Astrocyte (in vitro differentiated cells and primary cell): ENCODE measurements around the gene OR51A2. TPM values are rescaled to one million over a fixed set of nuclear protein-coding genes. Genes with fewer than 3 reads are reported as not detected.

ENCODE experiments used
- DNase-seq: peaks from one replicate; pipeline ENCODE4 v3.0.0-alpha.2; 2010; ENCODE audit warnings: low read depth
- FAIRE-seq: peaks from 2 replicates; lab custom pipeline; 2011; peaks lifted over from hg19 to GRCh38; lab: Jason Lieb, UNC
- H2AFZ ChIP-seq: 2 replicates; pipeline ENCODE4 v1.6.0; 2012; ENCODE audit warnings: low read depth, low read length, inconsistent platforms
- H3K27ac ChIP-seq: 2 replicates; pipeline ENCODE4 v1.5.1; 2011; ENCODE audit warnings: low read depth, low read length, inconsistent platforms
- H3K27me3 ChIP-seq: 2 replicates; pipeline ENCODE4 v1.6.0; 2011; ENCODE audit warnings: low read length, inconsistent platforms; ENCODE audit not compliant: insufficient read depth
- H3K36me3 ChIP-seq: 2 replicates; pipeline ENCODE4 v1.5.1; 2011; ENCODE audit warnings: low read length, inconsistent platforms; ENCODE audit not compliant: insufficient read depth
- H3K4me1 ChIP-seq: 2 replicates; pipeline ENCODE4 v1.5.1; 2011; ENCODE audit warnings: low read length, inconsistent platforms; ENCODE audit not compliant: insufficient read depth
- H3K4me2 ChIP-seq: 2 replicates; pipeline ENCODE4 v1.6.0; 2012; ENCODE audit warnings: low read length, inconsistent platforms
- H3K4me3 ChIP-seq: 2 replicates; pipeline ENCODE4 v1.5.1; 2011; ENCODE audit warnings: low read depth, mild to moderate bottlenecking, low read length, inconsistent platforms; ENCODE audit not compliant: insufficient read depth
- H3K79me2 ChIP-seq: 2 replicates; pipeline ENCODE4 v1.6.0; 2012; ENCODE audit warnings: mild to moderate bottlenecking, low read length, inconsistent platforms; ENCODE audit not compliant: insufficient read depth
- H3K9ac ChIP-seq: 2 replicates; pipeline ENCODE4 v1.6.0; 2012; ENCODE audit warnings: mild to moderate bottlenecking, low read length, inconsistent platforms
- H3K9me3 ChIP-seq: 2 replicates; pipeline ENCODE4 v1.5.1; 2012; ENCODE audit warnings: low read depth, mild to moderate bottlenecking, low read length, inconsistent platforms; ENCODE audit not compliant: insufficient read depth
- H4K20me1 ChIP-seq: 2 replicates; pipeline ENCODE4 v1.6.0; 2012; ENCODE audit warnings: low read length, inconsistent platforms; ENCODE audit not compliant: insufficient read depth
- H3K27ac Mint-ChIP-seq: one replicate; pipeline ENCODE4 v1.8.0; 2021; ENCODE audit warnings: mild to moderate bottlenecking, mixed read lengths; ENCODE audit not compliant: unreplicated experiment
- H3K27me3 Mint-ChIP-seq: one replicate; pipeline ENCODE4 v1.8.0; 2021; ENCODE audit warnings: low read depth, mixed read lengths; ENCODE audit not compliant: unreplicated experiment
- H3K36me3 Mint-ChIP-seq: one replicate; pipeline ENCODE4 v1.8.0; 2021; ENCODE audit warnings: low read depth, mixed read lengths; ENCODE audit not compliant: unreplicated experiment
- H3K4me1 Mint-ChIP-seq: one replicate; pipeline ENCODE4 v1.8.0; 2021; ENCODE audit warnings: low read depth, mixed read lengths; ENCODE audit not compliant: unreplicated experiment
- H3K4me3 Mint-ChIP-seq: one replicate; pipeline ENCODE4 v1.8.0; 2021; ENCODE audit warnings: mild to moderate bottlenecking, moderate library complexity, mixed read lengths; ENCODE audit not compliant: unreplicated experiment
- H3K9me3 Mint-ChIP-seq: one replicate; pipeline ENCODE4 v1.8.0; 2021; ENCODE audit warnings: mild to moderate bottlenecking, mixed read lengths; ENCODE audit not compliant: unreplicated experiment
- EZH2 ChIP-seq: IDR thresholded peaks from 2 replicates; pipeline ENCODE4 v1.6.1; 2012; ENCODE audit warnings: mild to moderate bottlenecking, low read length, inconsistent platforms; ENCODE audit not compliant: insufficient read depth
- total RNA-seq: library from RNA; stranded (reverse); gene quantifications from 2 replicates; pipeline ENCODE4 v1.2.1, GENCODE V29; 2021
- TF ChIP-seq, protein P1 (sequence below): IDR thresholded peaks from 2 replicates; pipeline ENCODE4 v1.5.1; 2011; ENCODE audit warnings: low read depth, mild to moderate bottlenecking, inconsistent platforms, low read length, moderate library complexity; ENCODE audit not compliant: insufficient read depth

The OR51A2 gene
- total RNA-seq, 1 donor from 2014 or later = not detected

DNA sequence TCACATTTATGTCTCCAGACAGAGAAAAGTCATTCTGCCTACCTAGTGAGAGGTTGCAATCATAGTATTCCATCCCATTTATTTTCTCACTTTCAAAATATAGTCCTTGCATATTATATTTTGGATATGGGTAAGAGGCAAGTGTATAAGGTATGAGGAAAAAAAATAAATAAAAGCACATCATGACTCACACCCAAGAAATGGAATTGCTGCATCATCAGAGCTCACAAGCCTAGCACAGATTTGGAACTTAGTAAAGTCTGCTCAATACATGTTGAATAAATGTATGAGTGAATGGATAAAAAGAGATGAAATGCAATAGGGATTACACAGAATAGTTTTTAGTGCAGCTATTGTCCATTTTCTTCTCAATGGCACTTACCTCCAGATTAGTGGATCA is 28.9 kb downstream of the OR51A2 start:
- no peak for DNase-seq
- Mint-ChIP-seq H3K4me3 (no peak overlapping the region), H3K9me3 (no peaks in the 10 kb centered on the region)

DNA sequence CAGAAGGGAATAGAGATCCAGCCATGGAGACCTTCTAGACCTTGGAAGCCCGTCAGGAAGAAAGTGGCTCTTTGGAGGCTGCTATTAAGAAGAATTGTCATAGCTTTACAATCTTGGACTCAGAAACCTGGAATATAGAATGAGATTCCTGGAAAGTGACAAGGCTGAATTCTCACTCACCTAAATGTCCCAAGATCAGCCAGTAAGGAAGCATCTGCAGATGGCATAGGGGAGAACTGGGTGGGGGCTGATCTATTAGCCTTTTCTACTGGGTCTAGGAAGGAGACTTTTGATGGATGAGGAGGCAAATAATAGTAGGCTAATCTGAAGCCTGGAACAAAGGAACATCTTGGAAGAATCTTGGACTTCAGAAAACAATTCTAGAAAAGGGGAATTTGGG is 31.3 kb downstream of the OR51A2 start, which contains the start of gene OR51G1:
Gene OR51G1 (minus strand): TSS at position 101 of the 400 bp plus-strand sequence. CDS start 0 bp downstream, at position 101.
- Histone ChIP-seq H3K9me3 (no peaks in the 10 kb centered on the region), H3K4me1 (no peaks in the 10 kb centered on the region), H3K4me3 (no peak within 1 kb of the TSS), H3K9ac (no peak within 1 kb of the TSS), H3K4me2 (no peak within 1 kb of the TSS), H3K79me2 (no peaks in the 10 kb centered on the region), H3K27ac (no peak within 1 kb of the TSS), H3K36me3 (no peaks in the 10 kb centered on the region), H3K27me3 (no peaks in the 10 kb centered on the region), H2AFZ (no peak within 1 kb of the TSS), H4K20me1 (no peaks in the 10 kb centered on the region)
- no peaks in the 10 kb centered on the region for H3K9me3 Mint-ChIP-seq
- H3K4me3 Mint-ChIP-seq = no peak within 1 kb of the TSS
- H3K36me3 Mint-ChIP-seq = no peaks in the 10 kb centered on the region
- no peaks in the 10 kb centered on the region for H3K4me1 Mint-ChIP-seq
- no peak for DNase-seq
- H3K27me3 Mint-ChIP-seq = peaks cover 10% of the 10 kb centered on the region
- no peak for FAIRE-seq
- H3K27ac Mint-ChIP-seq = no peak within 1 kb of the TSS
- TF ChIP-seq, protein P1, sequence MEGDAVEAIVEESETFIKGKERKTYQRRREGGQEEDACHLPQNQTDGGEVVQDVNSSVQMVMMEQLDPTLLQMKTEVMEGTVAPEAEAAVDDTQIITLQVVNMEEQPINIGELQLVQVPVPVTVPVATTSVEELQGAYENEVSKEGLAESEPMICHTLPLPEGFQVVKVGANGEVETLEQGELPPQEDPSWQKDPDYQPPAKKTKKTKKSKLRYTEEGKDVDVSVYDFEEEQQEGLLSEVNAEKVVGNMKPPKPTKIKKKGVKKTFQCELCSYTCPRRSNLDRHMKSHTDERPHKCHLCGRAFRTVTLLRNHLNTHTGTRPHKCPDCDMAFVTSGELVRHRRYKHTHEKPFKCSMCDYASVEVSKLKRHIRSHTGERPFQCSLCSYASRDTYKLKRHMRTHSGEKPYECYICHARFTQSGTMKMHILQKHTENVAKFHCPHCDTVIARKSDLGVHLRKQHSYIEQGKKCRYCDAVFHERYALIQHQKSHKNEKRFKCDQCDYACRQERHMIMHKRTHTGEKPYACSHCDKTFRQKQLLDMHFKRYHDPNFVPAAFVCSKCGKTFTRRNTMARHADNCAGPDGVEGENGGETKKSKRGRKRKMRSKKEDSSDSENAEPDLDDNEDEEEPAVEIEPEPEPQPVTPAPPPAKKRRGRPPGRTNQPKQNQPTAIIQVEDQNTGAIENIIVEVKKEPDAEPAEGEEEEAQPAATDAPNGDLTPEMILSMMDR = no peak
- TF ChIP-seq EZH2 = no peak

More for the DNA sequence above, 28.9 kb downstream of the OR51A2 start:
- TF ChIP-seq EZH2 = no peak
- TF ChIP-seq, protein P1 = no peak
- Histone ChIP-seq H3K27ac (no peak overlapping the region), H3K27me3 (no peaks in the 10 kb centered on the region), H3K4me1 (no peaks in the 10 kb centered on the region), H3K79me2 (no peaks in the 10 kb centered on the region), H2AFZ (no peak overlapping the region), H3K9ac (no peak overlapping the region), H3K36me3 (no peaks in the 10 kb centered on the region), H3K9me3 (no peaks in the 10 kb centered on the region), H4K20me1 (no peaks in the 10 kb centered on the region), H3K4me2 (no peak overlapping the region), H3K4me3 (no peak overlapping the region)
- Mint-ChIP-seq H3K4me1 (no peaks in the 10 kb centered on the region), H3K27me3 (peaks cover 7% of the 10 kb centered on the region), H3K27ac (no peak overlapping the region), H3K36me3 (no peaks in the 10 kb centered on the region)
- no peak for FAIRE-seq

DNA sequence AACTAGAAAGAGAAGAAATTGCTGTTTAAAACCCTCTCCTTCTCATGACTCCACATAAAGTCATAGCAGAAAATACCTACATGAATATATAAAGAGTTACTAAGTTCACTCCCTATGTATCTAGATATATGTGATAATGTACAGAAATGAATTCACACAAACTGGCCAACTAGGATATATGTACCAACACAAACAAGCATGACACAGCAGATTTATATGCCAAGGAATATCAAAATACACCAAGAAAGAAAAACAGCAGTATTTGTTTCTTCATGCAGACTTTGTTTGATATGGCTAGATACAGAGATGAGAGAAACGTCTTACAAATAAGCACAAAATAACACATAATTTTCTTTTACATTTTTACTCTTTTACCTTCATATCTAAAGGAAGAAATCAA is 33.2 kb downstream of the OR51A2 start:
- FAIRE-seq = no peak
- DNase-seq = no peak
- Histone ChIP-seq H3K4me2 (no peak overlapping the region), H3K9ac (no peak overlapping the region), H3K4me1 (no peaks in the 10 kb centered on the region), H3K9me3 (no peaks in the 10 kb centered on the region), H2AFZ (no peak overlapping the region), H3K36me3 (no peaks in the 10 kb centered on the region), H4K20me1 (no peaks in the 10 kb centered on the region), H3K79me2 (no peaks in the 10 kb centered on the region), H3K27ac (no peak overlapping the region), H3K27me3 (no peaks in the 10 kb centered on the region), H3K4me3 (no peak overlapping the region)
- Mint-ChIP-seq H3K4me3 (no peak overlapping the region), H3K4me1 (no peaks in the 10 kb centered on the region), H3K36me3 (no peaks in the 10 kb centered on the region), H3K27ac (no peak overlapping the region), H3K27me3 (peaks cover 10% of the 10 kb centered on the region), H3K9me3 (no peaks in the 10 kb centered on the region)
- no peak for TF ChIP-seq EZH2
- TF ChIP-seq, protein P1 = no peak
